Stimulated activated CD8-positive, alpha-beta memory T cell treated with anti-CD3 and anti-CD28 coated beads, Interleukin-2, amount 100 ng/mL, for 1 hour (primary cell): ENCODE results near the gene PLA2G4A.

Experiments
- DNase-seq, 2 donors: peaks; one replicate each; pipeline ENCODE4 v3.0.0-alpha.2; 2020; ENCODE audit warnings: low read depth in 2 of 2

Gene PLA2G4A

DNA sequence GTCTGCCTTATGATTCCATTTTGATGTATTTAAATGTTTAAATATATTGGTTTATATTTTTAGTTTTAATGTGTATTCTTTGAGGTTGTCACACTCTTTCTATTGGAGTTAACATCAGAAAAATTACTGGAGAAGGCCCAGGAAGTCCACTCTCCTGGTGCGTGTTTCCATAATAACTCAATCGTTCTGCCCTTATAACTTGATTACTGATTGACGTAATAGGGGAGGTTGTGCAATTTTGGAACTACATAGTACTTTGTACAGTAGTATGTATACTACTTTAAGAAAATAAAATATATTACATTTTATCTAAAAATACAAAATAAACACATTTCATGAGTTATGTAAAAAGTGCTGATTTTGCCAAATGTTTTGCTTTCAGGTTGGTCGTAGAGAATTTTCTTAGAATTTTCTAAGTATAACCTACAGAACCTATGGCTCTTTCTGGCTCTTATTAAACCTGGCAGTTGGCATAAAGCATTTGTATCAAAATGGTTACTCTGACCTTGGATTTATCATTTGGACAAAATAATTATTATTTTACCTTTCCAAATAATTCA is 5.7 kb downstream of the PLA2G4A start:
- no peak for DNase-seq

DNA sequence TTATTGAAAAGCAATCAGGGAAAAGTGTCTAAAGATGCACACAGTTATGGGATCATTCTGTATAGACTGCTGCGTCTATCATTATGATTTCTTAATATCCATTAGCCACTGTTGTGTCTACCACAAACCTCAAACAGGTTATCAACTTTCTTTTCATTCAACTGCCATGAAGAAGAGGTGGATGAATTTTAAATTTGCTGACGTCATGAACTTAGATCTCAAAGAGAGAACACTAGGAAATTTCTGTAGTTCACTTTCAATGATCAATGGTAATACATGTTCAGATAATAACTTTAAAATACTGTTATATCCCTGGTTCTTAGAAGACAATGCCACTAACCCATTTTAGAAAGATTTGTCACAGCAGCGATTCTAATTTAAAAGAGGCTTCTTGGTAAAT is 6.7 kb downstream of the PLA2G4A start:
- DNase-seq, result no peak

DNA sequence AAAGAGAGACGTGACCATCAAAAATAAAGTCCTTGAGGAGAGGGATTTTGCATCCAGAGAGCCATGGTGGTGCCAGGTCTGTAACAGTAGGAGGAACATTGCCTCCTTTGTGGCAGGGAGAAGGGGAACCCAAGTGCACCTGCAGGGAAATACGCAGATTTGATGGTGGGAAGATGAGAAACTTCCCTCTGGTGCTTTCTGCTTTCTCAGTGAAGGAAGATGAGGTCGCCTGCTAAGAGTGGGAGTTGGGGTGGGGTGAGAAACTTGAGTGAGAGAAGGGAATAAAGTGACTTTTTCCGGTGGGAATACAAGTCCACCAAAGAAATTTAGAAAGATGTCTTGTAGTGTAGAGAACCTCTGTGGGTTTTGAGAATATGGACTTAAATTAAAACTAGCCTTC is 9.1 kb downstream of the PLA2G4A start:
- no peak for DNase-seq

DNA sequence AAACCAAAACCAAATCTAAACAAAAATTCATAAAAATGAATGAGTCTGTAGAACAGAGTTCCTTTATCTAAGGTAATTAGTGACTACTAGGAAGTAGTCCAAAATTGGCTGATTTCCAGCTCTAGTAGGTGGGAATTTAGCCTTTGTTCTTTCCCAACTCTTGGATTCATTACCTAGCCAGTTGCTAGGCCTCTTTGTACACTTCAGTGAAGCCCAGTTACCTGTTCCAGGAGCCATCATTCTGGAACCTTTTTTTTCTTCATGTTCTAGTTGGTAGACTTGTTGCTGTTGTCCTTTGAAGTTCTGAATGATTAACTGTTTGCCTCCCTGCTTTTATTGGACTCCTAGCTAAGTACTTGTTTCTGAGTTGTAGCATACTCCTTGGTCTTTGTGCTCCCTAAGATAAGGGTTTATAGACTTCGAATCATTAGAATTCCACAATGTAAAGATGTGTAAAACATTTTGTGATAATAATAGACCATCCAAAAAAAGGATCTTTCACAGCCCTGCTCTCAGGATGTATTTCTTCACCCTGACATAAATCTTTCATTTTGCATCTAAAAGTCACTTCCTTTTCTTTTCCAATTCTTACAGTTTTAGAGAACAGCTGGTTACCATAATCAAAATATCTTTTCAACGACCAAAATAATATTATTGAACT is 9.8 kb downstream of the PLA2G4A start:
- no peak for DNase-seq

DNA sequence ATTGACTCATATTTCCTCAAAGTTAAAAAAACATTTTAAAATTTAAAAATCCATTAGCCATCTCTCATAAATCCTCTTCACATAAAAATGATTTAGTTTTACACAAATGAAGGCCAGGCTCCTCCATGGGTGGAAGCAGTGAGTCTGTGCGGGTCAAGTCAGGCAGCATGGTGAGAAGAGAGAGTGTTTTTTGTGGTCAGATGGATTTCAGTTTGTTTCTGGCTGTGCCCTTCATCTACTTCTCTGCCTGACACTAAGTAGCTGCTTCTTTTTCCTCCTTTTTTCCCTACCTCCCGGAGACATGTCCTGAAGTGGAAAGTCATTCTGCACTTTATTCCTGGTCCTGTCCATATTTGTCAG is 10.3 kb downstream of the PLA2G4A start:
- no peak for DNase-seq

DNA sequence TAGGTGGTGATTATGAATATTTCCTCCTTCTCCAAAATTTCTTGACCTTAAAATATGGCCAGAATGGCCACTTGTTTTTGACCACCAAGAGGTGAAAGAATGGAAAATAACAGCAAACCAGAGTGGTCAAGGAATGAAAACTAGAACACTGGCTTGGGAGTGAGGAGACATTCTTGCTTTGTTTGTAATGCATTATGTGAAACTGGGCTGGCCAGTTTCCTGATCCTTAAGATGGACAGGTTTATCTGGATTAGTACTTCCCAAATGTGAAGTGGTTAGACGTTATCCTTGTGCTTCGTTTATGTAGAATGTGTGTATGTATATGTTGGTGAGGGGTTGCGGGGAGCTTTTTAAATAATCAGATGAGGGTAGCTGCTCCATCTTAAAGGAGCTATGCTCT is 12.8 kb downstream of the PLA2G4A start:
- DNase-seq, result no peak

DNA sequence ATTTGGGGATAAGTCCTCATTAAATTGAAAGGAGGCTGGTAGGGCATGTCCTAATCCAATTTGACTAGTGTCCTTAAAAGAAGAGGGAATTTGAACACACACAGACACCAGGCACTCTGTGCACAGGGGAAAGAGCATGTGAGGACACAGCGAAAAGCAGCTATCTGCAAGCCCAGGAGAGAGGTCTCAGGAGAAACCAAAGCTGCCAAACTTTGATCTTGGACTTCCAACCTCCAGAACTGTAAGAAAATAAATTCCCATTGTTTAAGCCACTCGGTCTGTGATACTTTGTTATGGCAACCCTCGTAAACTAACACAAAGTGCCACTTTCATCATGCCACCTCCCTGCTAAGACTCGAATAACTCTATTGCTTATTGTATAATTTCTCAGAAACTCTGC is 13.8 kb downstream of the PLA2G4A start:
- no peak for DNase-seq

DNA sequence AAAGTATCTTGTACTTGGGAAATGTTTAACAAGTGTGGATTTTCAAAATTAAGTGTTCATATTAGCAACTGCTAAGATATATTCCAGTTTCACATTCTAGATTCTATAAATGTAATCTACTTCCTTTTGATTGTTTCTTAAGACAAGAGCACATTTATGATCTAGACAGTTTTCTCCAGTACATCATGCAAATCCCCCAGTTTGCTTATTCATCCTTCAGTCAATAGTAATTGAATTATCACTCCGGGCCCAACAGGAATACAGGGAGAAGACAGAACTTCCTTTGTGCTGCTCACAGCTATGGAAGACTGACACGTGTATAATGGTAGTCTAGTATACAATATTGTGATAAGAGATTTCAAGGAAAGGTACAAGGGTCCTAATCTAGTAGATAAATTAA is 14.5 kb downstream of the PLA2G4A start:
- no peak for DNase-seq

DNA sequence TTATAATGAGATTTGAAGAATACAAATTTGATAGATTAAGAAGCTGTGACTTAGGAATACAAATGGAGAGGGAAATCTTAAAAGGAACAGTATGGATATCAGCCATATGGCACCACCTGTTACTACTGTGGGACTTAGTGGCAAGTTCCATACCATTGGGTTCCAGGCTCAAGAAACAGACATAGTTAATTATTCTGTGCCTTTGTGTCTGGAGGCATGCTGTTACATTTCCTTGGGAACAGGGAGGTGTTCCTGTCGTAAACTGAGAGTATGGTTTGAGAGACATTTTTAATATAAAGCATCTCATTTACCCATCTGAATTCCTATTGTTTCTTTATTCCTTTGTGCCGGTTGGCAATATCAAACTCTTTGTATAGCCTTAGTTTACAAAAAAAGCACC is 15.2 kb downstream of the PLA2G4A start:
- DNase-seq, result no peak

DNA sequence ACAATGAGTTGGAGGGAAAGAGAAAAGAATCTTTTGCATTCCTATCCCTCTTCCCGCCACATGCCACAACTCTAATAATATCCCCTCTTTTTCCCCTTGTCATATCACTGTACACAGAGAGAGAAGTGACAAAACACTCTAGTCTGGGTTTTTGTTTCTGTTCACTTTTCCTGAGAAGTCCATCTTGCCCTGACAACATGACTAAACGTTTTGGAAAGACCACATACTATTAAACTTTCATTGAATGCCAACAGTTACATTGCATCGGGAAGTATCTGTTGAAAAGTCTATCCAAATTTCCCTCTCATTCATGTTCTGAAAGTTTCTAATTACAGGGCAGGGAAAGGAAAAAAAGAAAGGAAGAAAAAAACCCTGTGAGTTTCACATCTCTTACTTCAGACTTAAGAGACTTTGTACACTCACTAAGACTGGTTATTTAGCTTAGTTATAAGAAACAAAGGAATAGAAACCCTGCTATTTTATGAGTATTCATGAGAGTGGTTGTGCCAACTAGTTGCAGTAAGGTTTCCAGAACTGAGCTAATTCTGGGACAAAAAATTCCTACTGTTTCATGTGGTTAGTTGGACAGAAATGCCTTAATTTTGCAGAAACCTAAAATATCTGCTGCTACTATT is 16.9 kb downstream of the PLA2G4A start:
- DNase-seq, result no peak

DNA sequence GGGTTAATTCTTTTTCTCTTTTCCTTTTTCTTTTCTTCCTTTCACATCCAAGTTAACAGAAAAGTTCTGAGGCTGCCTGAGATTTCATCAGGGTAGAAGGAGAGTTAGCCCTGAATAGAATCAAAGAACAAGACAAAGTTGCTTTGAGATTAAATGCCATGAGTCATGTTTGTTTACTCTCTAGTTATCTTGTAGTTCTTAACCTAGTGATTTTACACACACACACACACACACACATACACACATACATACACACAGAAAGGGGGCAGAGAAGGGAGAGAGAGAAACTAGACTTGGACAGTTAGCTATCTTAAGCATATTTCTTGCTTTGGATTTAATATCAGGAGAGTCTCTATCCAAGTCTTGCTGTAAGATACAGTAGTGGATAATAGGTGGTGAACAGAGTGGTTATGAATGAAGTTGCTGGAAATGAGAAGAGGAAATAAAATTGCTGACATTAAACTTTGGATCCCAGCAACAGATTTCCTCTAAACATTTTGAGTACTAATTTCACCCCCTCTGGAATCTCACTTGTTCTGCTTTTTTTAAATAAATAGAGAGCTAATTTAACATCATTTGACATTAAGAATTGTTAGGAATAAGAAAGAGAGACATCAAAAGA is 19.9 kb downstream of the PLA2G4A start:
- DNase-seq, result no peak

DNA sequence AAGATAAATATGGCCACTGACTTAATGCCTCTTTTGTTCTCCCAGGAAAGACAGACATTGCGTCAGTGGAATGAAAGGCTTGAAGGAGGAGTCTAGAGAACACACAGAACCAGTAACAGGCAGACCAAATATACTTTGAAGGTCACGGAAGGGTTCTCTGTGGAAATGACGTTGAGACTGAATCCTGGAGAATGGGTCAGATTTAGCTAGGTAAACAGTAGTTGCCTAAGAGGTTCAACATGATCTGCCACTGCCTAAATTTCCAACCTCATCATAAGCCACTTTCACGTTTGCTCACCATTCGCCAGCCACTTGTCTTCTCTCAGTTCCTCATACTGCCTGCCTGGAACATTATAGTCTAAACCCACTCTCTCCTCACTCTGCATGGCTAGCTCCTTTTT is 20.5 kb downstream of the PLA2G4A start:
- DNase-seq, result no peak

DNA sequence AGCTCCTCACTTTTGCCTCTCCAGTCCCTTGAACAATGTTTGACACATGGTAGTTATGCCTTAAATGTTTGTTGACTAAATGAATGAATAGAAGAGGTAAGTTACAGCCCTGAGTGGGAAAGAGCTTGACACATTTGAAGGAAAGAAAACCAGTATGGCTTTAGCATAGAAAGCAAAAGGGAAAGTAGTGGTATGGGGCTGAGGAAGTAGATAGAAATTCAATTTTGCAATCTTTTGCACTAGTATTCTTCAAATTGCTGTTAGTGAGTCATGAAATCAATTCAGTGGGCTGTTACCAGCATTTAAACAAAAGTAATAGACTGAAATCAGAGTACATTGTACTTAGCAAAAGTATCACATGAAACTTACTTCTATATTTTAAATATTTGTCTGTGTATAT is 21.1 kb downstream of the PLA2G4A start:
- no peak for DNase-seq

DNA sequence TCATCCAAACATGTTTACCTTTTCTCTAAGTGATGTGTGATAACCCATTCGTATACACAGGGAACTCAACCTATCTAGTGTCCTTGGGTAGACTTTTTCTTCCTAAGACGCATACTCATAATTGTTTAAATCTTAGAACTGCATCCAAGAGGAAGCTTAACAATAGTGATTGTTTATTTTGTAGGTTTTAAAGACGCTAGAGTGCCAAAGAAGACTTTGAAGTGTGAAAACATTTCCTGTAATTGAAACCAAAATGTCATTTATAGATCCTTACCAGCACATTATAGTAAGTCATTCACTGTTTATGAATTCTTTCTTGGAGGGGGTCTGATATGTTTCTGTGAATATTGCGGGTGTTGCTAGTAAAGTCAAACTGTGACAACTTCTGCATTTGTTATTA is 25.4 kb downstream of the PLA2G4A start:
- no peak for DNase-seq

DNA sequence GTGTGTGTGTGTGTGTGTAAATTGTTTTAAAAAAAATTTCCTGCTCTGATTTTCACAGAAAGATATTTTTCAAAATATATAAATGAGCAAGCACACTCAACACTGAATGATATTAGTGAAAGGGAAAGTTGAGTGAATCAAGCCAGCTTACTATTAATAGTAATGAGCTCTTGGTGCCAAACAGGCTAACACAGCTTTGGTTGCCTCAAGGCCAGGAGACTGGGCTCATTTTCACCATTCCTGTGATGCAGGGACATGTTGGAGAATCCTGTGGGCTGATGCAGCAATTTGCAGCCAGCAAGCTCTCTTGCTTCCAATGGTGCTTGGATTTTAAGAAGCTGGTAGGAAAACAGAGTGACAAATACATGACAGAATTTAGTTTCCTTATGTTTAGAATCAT is 30.2 kb downstream of the PLA2G4A start:
- DNase-seq, result no peak

DNA sequence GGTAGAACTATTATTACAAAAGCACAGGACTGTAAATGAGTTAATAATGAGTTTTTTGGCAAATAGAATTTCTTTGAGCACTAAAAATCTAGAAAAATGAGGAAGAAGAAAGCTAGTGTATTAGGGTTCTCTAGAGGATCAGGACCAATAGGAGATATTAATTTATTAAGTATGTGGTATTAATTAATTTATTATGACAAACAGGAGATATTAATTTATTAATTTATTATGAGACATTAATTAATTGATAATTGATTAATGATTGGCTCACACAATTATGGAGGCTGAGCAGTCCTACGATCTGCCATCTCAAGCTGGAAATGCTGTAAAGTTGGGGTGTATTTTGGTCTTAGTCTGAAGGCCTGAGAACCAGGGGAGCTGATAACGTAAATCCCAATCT is 31.2 kb downstream of the PLA2G4A start:
- no peak for DNase-seq

DNA sequence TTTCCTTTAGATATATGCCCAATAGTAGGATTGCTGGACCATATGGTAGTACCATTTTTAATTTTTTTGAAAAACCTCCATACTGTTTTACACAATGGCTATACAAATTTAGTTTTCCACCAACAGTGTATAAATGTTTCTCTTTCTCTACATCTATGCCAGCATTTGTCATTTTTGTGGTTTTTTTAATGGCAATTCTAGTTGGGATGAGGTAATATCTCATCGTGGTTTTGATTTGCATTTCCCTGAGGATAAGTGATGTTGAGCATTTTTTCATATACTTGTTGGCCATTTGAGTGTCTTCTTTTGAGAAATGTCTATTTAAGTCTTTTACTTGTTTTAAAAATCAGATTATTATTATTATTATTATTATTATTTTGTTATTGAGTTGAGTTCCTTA is 35.5 kb downstream of the PLA2G4A start:
- no peak for DNase-seq

DNA sequence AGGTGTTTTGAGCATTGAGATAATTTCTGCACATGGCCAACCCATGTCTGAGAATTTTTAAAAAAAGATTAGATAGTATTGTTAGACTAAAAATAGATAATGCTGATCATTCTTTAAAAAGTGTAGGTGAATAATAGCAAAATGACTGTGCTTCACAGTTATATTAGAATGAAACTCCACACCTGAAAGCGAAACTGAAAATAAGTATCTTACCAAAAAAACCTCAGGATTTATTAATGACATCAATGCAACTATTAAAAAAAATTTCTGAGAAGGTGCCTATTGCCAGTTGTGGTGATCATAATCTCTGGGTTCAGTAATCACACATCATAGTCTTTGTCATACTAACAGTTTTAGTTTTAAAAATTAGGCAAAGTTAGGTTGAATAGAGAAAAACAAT is 36.5 kb downstream of the PLA2G4A start:
- DNase-seq, result no peak

DNA sequence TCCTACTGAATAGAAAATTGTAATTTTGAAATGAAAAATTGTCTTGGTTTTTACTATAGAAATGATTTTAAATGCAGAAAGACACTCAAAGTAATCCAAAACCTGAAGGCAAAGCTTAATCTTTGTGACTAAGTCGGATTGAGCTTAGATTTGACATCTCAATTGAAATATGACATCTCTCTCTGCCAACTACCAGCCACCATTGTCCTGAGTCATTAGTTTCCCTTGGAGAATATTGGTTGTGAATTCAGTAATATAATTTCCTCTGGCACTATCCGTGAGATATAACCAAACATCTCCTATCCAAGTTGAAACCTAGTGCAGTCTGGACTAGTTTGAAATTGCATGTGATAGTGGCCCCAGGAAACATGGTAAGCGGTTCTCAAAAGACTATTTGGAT is 37.1 kb downstream of the PLA2G4A start:
- no peak for DNase-seq

DNA sequence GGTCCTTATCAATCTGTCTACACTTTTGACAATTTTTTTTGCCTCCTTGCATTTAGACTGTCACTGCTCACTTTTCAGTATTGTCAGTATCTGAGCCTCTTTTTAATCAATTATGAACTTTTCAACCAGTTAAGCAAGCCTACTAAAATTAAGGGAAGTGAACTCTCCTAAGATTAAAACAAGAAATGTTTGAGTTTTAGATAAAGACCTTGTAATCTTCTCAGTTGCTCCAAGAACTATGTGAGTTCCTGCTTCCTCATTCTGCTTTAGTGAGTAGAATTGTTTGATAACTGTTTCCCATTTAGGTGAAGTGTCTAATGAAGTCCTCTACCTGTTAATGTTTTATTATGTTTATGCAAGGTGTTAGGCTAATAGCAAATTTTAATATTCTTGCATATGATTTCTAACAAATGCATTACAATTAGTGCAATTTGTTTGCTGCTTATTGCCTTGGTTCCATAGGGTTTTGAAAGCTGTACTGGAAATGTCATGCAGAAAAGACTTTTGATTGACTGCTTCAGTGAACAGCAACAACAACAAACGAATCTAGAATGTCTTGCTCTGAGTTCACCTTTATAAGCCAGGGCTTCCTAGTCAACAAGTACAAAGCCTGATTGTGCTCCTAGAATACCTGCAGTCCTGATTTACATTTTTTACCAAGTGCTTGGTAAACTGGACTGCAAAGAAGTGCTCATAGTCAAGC is 40.9 kb downstream of the PLA2G4A start:
- no peak for DNase-seq

DNA sequence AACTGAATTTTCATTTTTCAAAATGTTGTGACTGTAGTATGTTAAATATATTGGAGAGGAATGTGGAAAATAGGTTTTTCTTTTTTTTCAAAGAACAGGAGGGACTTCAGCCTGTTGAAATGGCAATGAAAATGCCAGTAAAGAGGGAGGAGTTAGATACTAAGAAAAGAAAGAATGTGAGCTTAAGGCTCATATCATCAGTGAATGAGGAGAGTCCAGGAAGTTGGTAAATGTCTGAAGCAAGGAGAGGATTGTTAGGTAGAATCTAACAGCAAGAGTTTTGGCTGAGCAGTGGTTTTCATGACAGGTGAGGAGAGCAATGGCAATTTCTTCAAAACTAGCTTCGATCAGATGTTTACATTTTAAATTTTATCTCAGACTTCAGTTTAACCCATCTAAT is 43.0 kb downstream of the PLA2G4A start:
- DNase-seq, result no peak

DNA sequence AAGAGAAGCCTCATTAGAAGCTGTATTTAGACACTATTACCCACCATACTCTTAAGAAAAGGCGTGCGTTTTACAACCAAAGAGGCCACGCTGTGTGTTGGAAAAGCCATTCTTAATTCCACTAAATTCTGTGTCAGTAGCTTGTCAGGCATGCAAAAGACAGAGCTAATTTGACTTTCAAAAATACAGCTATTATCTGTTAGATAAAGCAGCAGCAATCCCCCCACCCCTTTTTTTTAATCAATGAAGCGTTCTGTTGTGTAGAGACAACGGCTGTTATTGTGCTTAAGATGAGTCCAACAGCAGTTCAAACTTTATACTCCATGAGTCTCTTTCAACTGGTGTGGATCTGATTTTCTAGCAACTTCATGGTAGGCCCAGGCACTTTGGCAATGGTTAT is 43.5 kb downstream of the PLA2G4A start:
- DNase-seq, result no peak

DNA sequence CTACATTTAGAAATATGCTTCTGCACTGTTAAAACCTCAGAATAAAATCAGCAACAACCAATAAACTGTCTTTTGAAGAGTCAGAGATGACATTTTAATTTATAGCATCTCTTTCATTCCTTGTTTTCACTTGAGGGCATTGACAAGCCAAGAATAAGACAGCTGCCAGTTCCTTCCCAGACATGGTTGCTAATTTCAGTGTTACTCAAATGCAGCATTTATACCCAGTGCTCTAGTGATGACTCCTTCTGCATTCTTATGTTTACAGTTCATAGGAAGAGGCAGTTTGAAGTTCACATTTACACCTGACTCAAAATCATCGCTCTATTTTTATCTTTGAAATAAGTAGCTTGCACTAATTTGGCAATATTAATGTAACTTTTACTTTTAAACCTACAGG is 44.9 kb downstream of the PLA2G4A start:
- no peak for DNase-seq
